NCI-H146 (cell line): Measurements from ENCODE around the gene UPP2.

ENCODE experiments used
- DNase-seq: peaks from one replicate; lab custom pipeline; 2025; lab: John Stamatoyannopoulos, UW

The UPP2 gene

GRCh38 chr2:158104903-158105302 is 3.2 kb downstream of the UPP2 start:
- no peak for DNase-seq

- no peak for DNase-seq
Observed at GRCh38 chr2:158112992-158113391, 11.3 kb downstream of the UPP2 start.

GRCh38 chr2:158113741-158114295 is 12.1 kb downstream of the UPP2 start:
- DNase-seq = no peak

GRCh38 chr2:158114516-158114915 is 12.8 kb downstream of the UPP2 start:
- no peak for DNase-seq

DNA sequence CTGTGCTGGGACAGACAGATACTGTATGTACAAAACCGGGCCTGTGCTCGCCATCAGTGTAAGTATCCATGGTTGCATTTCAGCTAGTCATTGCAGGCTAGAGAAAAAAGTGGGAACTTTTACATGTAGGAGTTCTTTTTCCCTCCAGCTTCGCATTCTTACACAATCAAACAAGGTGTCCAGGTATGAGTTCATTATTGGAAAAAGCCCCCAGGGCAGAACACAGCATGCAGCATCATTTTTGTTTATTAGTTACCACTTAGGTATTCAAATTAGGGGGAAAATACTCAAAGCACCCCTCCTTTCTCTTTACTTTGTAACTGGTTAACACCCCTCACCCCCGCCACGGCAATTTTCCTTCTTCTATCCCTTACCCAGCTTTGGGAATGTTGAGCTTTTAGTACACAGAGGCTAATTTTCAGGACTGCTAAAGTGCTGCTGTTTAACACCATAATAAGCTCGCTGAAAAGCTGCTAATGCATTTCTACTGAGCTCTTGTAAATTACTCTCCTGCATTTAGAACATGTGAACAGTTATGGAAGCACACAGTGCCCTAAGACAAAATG is 13.6 kb downstream of the UPP2 start:
- DNase-seq = peak; percentile 62

DNA sequence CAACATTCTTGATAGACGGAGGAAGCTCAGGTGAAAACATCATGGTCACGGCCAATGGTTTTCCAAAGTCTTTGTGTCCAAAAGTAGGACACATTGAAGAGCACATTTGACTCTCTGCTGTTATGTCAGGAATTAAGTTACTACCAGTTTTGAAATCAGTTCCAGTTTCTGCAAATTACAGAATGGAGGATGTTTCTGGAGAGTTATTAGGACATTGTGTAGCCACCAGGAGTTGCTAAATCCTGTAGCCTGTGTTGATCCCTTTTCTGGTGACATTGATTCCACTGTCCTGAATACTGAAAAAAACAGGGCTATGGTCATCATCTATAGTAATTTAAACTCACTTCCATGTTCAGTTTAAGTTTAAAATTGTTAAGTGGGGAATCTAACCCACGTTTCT is 15.3 kb downstream of the UPP2 start:
- no peak for DNase-seq

- DNase-seq = no peak
Observed at GRCh38 chr2:158120102-158120501, 18.4 kb downstream of the UPP2 start.

DNA sequence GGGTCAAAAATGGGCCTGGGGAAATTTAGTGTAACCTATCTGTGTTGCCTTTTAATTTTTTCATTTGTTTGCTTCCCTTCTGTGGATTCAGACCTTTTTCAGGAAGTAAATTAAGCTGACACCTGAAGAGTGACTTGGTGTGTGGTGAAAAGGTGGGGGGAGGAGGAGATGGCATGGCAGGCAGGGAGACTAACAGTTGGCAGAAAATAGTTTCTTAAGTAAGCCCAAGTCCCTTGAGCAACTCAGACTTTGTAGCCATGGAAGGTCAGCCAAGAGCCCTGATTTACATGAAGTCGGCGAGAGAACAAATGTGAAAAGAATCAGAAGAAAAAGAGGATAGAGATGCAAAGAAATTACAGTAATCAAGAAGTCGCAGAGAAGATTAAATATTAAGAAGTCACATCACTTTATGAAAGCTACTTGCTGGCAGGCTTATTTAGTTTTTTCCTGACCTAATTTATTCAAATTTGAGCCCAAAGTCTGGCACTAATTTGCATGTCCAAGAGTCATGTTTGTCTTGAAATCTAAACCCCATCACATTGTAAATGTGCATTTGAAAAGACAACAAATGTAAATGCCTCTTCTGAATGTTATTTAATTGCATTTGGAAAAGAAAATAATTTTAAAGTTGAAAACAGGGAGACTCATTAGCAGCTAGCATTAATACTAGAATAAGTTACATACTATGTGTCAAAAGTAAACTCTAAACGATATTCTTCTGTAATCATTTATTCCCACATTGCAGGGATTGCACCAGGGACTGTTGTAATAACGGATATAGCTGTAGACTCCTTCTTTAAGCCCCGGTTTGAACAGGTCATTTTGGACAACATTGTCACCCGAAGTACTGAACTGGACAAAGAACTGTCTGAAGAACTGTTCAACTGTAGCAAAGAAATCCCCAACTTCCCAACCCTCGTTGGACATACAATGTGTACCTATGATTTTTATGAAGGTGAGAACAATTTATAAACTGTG is 19.3 kb downstream of the UPP2 start:
- DNase-seq = peak; percentile 4

- no peak for DNase-seq
Observed at GRCh38 chr2:158124896-158125295, 23.2 kb downstream of the UPP2 start.

DNA sequence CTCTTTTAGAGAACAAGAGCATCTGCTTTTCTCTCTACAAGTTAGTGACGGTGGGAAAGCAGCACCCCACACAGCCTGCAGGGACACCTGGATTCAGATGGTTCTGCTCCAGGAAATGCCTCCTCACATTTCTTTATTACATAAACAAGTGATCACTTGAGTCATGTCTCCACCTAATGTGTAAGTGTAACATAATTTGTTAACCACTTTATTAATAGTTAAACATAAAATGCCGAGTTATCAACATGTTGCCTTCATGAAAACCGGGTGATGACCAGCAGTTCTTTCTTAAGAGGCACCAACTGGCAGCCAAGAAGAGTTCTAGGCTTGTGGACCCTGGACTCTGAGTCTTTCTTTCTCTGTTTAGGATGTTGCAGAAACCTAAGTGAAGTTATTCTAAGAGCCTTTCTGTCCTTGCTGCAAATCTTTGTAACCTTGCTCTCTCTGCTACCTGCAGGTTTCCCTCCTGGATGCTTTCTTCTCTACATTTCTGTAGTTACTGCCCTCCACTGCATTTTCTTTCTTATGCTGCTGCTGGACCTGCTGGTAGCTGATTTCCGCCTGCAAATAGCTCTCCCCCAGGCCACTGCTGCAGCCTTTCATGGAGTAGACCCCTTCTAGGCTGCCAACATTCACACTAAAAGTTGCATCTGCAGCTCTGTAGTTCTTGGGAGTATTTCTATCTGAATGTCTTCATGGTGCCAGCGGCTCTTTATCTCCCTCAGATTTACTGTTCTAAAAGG is 24.3 kb downstream of the UPP2 start:
- DNase-seq = no peak

DNA sequence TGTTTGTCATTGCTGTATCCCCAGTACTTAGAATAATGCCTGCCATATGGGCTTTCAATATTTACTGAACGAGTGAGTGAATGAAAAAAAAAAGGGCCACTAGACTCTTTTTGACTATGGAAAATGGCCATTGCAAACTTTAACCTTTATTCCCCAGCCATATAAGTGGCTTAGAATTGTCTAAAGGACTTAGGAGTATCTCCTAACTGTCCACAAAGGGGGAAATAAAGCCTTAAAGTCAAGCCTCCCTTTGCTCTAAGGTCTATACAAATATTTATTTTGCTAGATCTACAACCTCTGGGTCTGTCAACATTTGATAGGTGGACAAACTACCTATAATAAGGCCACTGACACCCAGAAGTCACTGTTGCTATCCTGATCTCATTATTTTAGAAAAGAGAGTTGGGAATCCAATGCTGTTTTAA is 25.7 kb downstream of the UPP2 start:
- peak; percentile 2 for DNase-seq

- peak; percentile 3 for DNase-seq
Observed at GRCh38 chr2:158128168-158128973, 26.7 kb downstream of the UPP2 start.

- no peak for DNase-seq
Observed at GRCh38 chr2:158129037-158129436, 27.4 kb downstream of the UPP2 start.

DNA sequence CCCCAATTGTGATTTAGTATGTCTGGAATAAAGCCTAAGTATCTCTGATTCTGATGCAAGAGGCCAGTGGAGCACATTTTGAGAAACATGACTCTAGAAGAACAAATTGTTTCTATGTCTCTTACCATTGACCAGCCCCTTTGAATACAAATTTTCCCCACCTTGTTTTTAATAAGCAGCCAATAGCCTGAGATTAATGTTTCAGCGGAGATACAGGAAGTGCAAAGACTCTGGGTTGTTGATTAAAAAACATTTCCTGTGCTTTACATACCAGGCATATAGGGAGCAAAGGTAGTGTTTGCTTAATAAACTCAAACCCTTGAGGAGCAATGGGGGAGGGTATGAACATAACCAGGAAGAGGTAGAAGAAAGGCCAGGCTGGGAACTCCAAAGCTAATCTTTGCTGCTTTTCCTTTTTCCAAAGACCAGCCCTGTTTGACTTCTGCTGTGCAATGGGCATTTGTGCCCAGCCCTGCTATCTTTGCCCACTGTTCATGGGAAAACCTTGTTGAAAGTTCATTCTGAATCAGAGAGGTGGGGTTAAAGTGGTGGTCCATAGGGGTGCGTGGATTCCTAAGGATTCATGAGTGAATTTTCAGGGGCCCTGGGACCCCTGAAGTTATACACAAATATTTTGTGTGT is 29.3 kb downstream of the UPP2 start:
- no peak for DNase-seq

DNA sequence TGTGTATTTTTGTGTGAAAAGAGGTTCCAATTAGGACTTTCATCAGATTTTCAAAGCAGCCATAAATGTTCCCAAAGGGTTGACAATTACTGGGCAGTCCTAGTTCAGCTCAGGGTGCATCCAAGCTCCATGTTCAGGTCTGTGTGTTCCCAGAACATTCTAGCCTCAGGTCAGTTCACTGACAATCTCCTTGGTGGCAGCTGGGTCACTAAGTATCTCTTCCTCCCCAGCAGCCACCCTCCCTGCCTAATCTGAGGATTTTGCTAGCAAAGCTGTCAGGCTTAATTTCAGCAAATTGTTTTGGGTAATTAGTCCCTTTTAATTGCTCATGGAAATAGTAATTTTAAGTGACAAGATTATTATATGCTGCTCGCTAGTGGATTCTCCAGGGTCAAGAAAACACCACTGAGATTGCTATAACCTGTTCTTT is 29.8 kb downstream of the UPP2 start:
- no peak for DNase-seq

- DNase-seq = no peak
Observed at GRCh38 chr2:158131919-158132566, 30.4 kb downstream of the UPP2 start.

- no peak for DNase-seq
Observed at GRCh38 chr2:158134055-158134454, 32.4 kb downstream of the UPP2 start.

- DNase-seq = no peak
Observed at GRCh38 chr2:158134655-158135054, 33.0 kb downstream of the UPP2 start.

GRCh38 chr2:158135096-158135495 is 33.4 kb downstream of the UPP2 start:
- DNase-seq = no peak

GRCh38 chr2:158138255-158138654 is 36.6 kb downstream of the UPP2 start:
- DNase-seq = no peak
